LNCAP (cell line): ENCODE results near the gene CEP152.

Source experiments
- TF ChIP-seq, protein P1 (sequence below): fragments of 450-650 bp; IDR thresholded peaks from 2 replicates; pipeline ENCODE4 v1.5.1; 2017; ENCODE audit warnings: mild to moderate bottlenecking

Gene CEP152

DNA sequence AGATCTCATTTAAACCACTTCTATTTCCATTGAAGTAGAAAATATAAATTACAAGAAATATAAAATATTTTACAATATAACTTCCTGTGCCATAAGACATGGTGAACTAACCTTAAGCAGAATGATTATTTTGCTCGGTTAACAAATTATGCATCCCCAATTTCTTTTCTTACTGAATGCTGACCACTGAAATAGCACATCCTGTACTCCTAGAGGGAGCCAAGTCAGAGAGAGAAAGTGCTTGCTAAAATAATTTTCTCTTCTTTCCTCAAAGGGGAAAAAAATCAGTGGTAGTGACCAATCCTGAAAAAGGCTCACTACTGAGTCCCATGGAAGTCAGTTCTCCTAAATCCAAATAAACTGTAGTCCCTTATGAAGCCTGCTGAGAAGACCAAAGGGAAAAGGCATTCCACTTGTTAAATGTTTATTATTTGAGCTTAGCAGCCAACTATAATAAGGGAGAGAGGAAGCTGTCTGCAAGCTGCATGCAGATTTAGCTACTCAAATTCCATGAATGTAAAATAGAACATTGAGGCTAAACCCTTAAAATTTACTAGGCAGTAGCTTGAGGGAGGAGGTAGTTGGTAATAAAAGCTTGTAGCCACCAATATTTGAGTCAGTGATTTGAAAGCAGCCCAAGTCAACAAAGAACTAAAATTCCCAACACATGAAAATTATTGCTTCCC is 33.1 kb downstream of the CEP152 start:
- TF ChIP-seq, protein P1, sequence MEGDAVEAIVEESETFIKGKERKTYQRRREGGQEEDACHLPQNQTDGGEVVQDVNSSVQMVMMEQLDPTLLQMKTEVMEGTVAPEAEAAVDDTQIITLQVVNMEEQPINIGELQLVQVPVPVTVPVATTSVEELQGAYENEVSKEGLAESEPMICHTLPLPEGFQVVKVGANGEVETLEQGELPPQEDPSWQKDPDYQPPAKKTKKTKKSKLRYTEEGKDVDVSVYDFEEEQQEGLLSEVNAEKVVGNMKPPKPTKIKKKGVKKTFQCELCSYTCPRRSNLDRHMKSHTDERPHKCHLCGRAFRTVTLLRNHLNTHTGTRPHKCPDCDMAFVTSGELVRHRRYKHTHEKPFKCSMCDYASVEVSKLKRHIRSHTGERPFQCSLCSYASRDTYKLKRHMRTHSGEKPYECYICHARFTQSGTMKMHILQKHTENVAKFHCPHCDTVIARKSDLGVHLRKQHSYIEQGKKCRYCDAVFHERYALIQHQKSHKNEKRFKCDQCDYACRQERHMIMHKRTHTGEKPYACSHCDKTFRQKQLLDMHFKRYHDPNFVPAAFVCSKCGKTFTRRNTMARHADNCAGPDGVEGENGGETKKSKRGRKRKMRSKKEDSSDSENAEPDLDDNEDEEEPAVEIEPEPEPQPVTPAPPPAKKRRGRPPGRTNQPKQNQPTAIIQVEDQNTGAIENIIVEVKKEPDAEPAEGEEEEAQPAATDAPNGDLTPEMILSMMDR, result no peak

- TF ChIP-seq, protein P1, result no peak
These were observed 35.3 kb downstream of the CEP152 start for GRCh38 chr15:48775546-48775945.

DNA sequence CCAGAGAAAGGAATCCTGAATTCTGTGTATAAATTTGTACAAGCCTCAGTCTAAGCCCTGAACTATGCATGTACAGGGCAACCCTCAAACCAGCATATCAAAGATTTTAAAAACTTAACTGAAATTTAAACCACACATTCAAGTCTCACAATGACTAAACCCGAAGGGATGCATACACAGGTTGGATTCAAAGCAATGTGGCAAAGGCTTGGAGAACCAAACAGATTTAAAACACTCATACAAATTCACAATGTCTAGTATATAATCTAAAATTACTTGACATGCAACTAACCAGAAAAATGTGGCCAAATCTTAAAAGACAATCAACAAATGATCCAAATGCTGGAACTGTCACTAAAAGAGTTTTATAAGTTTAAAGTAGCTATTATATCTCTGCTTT is 36.4 kb downstream of the CEP152 start:
- TF ChIP-seq, protein P1, result no peak

GRCh38 chr15:48766196-48766595 is 44.7 kb downstream of the CEP152 start:
- TF ChIP-seq, protein P1, result no peak

DNA sequence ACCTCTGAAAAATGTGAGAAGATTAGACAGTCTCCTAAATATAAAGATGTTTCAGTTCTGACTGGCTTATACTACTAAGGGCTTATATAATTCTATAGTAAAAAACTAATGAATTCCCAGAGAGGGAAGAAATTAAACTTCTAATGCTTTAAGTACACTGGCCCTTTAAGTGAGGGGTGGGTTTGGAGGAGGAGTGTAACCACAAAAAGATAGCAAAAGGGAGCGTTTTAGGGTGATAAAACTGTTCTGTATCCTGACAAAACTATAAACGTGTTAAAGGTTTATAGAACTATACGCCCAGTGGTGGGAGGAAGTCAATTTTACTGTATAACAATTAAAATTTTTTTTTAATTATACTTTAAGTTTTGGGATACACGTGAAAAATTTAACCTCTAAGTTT is 45.8 kb downstream of the CEP152 start:
- TF ChIP-seq, protein P1, result no peak

DNA sequence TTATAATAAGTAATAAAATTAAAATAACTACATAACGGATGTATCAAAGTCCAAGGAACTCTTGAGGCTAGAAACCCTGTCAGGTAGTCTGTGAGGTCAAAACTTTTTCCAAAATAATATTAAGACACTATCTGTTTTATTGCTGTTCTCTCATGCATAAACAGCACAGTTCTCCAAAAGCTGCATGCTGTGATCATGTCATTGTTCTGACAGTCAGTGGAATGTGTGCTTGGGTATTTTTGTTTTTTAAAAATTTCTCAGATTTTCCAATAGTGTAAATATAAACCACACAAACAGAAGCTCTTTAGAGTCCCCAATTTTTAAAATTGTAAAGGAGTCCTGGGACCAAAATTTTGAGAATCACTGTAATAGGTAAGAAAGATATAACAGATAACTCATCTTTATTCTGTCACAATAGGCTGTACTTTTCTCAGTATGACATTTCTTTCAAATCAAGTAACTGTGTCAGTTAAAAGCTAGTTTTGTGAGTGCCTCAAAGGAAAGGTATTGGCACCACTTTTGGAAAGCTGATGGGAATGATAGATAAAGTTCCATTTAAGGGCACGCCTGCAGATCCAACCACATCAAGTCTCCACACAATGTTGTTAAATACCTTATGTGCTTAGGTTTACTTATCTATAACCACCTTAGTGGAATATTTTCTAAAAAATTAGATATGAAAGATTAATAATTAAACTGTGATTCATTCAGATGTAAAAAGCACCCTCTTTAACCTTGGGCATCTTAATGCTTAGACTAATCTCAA is 49.3 kb downstream of the CEP152 start:
- TF ChIP-seq, protein P1, result no peak

DNA sequence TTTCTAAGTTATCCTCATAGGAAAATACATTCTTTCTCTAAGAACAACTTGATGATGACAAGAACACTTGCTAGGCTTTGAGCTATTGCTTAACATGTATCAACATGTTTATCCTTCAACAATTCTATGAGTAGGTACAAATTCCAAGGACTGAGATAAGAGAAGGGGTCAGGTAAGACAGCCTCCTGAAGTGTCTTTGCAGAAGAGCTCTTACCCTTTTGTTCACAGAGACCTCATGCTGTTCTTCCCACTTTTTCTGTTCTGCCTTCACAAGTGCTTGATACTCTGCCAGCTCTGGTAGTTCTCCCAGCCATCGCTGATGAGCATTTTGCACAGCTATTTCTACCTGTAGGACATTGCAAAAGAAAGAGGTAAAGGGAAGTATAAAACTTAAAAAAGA is 50.9 kb downstream of the CEP152 start:
- TF ChIP-seq, protein P1, result no peak
